Endothelial cell (in vitro differentiated cells): ENCODE data around the gene FARP2. TPM values are rescaled to one million over a fixed set of nuclear protein-coding genes. Genes with fewer than 3 reads are reported as not detected.

Source experiments
- DNase-seq: peaks from one replicate; pipeline ENCODE4 v3.0.0; 2021; ENCODE audit warnings: low spot score
- H3K27ac Mint-ChIP-seq: one replicate; pipeline ENCODE4 v1.8.0; 2021; ENCODE audit warnings: mixed read lengths, inconsistent platforms; ENCODE audit not compliant: unreplicated experiment
- H3K27me3 Mint-ChIP-seq: one replicate; pipeline ENCODE4 v1.8.0; 2021; ENCODE audit warnings: mild to moderate bottlenecking, moderate library complexity, mixed read lengths, inconsistent platforms; ENCODE audit not compliant: unreplicated experiment
- H3K36me3 Mint-ChIP-seq: one replicate; pipeline ENCODE4 v1.8.0; 2021; ENCODE audit warnings: mild to moderate bottlenecking, low read depth, mixed read lengths, inconsistent platforms; ENCODE audit not compliant: unreplicated experiment
- H3K4me1 Mint-ChIP-seq: one replicate; pipeline ENCODE4 v1.8.0; 2021; ENCODE audit warnings: mild to moderate bottlenecking, mixed read lengths, inconsistent platforms; ENCODE audit not compliant: unreplicated experiment
- H3K4me3 Mint-ChIP-seq: one replicate; pipeline ENCODE4 v1.8.0; 2021; ENCODE audit warnings: mild to moderate bottlenecking, mixed read lengths, inconsistent platforms; ENCODE audit not compliant: unreplicated experiment
- H3K9me3 Mint-ChIP-seq: one replicate; pipeline ENCODE4 v1.8.0; 2021; ENCODE audit warnings: mixed read lengths, inconsistent platforms; ENCODE audit not compliant: unreplicated experiment
- total RNA-seq: library from RNA; stranded (reverse); fragmentation: NEBNext Ultra II Directional; extraction: Animal tissue kit (Norgen Biotek cat#: 25700); gene quantifications from one replicate; pipeline ENCODE4 v1.2.1, GENCODE V29; 2021; ENCODE audit not compliant: unreplicated experiment
- TF ChIP-seq, protein P1 (sequence below): fragments of 200-600 bp; sonication (generic); IDR thresholded peaks from one replicate; pipeline ENCODE4 v1.5.0; 2021; ENCODE audit warnings: antibody characterized with exemption; ENCODE audit not compliant: unreplicated experiment

FARP2 gene
- total RNA-seq, 1 donor from 2014 or later = 19.1 TPM

DNA sequence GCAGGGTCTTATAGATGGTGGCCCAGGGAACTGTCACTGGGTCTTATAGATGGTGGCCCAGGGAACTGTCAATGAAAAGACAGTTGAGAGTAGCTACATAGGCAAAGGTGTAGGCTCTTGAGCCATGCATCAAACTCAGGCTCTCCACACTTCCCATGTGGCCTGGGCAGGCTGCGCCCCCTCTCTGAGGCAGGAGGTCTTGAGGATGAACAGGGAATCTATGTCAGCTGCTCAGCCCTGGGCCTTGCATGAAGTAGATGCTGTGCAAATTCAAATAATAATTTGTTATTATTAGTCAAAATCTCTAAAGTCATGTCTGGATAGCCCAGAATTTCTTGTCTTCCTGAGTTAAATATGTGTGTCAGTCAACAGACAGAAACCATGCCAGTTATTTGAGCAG is 125.6 kb downstream of the FARP2 start:
- peaks cover 8% of the 10 kb centered on the region for H3K27me3 Mint-ChIP-seq
- no peak overlapping the region for H3K27ac Mint-ChIP-seq
- H3K9me3 Mint-ChIP-seq = no peaks in the 10 kb centered on the region
- H3K4me3 Mint-ChIP-seq = no peak overlapping the region
- H3K4me1 Mint-ChIP-seq = no peaks in the 10 kb centered on the region
- no peak for DNase-seq
- TF ChIP-seq, protein P1, sequence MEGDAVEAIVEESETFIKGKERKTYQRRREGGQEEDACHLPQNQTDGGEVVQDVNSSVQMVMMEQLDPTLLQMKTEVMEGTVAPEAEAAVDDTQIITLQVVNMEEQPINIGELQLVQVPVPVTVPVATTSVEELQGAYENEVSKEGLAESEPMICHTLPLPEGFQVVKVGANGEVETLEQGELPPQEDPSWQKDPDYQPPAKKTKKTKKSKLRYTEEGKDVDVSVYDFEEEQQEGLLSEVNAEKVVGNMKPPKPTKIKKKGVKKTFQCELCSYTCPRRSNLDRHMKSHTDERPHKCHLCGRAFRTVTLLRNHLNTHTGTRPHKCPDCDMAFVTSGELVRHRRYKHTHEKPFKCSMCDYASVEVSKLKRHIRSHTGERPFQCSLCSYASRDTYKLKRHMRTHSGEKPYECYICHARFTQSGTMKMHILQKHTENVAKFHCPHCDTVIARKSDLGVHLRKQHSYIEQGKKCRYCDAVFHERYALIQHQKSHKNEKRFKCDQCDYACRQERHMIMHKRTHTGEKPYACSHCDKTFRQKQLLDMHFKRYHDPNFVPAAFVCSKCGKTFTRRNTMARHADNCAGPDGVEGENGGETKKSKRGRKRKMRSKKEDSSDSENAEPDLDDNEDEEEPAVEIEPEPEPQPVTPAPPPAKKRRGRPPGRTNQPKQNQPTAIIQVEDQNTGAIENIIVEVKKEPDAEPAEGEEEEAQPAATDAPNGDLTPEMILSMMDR = no peak
- H3K36me3 Mint-ChIP-seq = peaks cover 3% of the 10 kb centered on the region

DNA sequence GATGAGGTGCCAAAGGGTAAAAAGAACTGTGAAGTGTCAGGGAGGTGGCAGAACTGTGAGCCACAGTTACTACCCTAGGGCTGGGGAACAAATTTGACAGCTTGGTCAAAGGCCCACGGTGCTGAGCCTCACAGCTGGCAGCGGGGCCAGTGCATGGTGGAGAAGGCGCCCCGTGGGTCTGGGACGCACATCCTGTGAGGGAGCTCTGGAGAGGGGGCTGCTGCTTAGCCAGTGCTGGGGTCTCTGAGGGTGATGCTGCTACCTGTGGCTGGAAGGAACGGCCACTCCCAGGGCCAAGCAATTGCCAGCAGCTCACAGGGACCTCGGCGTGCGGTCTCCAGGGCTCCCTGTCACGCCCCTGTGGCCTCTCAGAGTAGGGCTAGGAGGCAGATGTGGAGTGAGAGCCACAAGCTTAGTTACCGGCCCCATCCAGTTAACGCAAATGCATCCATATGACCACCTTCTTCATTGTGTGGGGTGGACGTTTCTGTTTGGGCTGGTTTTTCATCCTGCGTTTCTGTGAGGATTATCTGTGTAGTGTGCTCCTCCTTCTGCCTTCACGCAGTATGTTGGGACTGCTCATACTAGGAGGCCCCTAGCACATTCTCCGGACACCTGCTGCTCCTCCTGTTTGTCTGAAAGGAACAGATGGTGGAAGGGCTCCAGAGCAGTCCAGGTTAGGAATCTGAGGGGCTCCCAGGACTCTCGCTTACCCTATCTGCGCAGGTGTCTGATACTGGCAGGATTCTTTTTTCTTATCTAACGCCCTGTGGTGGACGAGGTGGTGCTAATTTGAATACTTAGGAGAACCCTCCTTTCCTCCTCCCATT is 126.3 kb downstream of the FARP2 start:
- Mint-ChIP-seq H3K9me3 (no peaks in the 10 kb centered on the region), H3K4me3 (no peak overlapping the region), H3K4me1 (no peaks in the 10 kb centered on the region), H3K27ac (no peak overlapping the region), H3K27me3 (peaks cover 8% of the 10 kb centered on the region), H3K36me3 (peaks cover 3% of the 10 kb centered on the region)
- TF ChIP-seq, protein P1 = no peak
- no peak for DNase-seq

DNA sequence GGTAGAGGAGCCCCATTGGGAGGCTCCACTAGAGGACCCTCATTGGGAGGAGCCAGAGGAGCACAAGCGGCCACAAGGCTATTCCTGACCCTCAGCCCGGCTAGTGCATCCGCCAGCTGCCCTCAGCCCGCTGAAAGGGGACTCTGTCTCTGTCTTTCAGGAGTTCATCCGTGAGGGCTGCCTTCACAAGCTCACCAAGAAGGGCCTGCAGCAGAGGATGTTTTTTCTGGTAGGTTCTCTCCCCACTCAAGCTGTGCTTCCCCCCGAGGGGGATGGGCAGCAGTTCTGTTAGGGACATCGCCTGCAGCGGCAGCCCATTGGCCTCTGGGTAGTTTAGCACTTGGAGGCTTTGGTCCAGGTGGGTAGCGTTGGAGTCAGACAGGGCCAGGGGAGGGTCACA is 127.2 kb downstream of the FARP2 start:
- TF ChIP-seq, protein P1 = no peak
- DNase-seq = no peak
- Mint-ChIP-seq H3K36me3 (peaks cover 3% of the 10 kb centered on the region), H3K9me3 (no peaks in the 10 kb centered on the region), H3K4me3 (no peak overlapping the region), H3K27ac (no peak overlapping the region), H3K4me1 (no peaks in the 10 kb centered on the region), H3K27me3 (peaks cover 8% of the 10 kb centered on the region)

DNA sequence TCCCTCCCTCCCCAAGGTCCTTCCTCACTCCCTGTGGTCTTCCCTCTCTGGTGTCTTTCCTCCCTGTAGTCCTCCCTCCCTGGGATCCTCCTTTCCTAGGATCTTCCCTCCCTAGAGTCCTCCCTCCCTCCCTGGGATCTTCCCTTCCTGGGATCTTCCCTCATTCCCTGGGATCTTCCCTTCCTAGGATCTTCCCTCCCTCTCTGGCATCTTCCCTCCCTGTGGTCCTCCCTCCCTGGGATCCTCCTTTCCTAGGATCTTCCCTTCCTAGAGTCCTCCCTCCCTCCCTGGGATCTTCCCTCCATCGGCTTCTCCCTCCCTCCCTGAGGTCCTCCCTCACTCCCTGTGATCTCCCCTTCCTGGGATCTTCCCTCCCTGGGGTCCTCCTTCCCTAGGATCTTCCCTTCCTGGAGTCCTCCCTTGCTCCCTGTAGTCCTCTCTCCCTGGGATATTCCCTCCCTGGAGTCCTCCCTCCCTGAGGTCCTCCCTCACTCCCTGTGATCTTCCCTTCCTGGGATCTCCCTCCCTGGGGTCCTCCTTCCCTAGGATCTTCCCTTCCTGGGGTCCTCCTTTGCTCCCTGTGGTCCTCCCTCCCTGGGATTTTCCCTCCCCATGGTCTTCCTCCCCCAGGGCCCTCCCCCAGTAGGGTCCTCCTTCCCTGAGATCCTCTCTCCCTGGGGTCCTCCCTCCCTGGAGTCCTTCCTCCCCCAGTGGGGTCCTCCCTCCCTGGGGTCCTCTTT is 129.3 kb downstream of the FARP2 start:
- peaks cover 10% of the 10 kb centered on the region for H3K27me3 Mint-ChIP-seq
- H3K4me1 Mint-ChIP-seq = no peaks in the 10 kb centered on the region
- DNase-seq = no peak
- H3K9me3 Mint-ChIP-seq = no peaks in the 10 kb centered on the region
- H3K4me3 Mint-ChIP-seq = no peak overlapping the region
- no peaks in the 10 kb centered on the region for H3K36me3 Mint-ChIP-seq
- no peak overlapping the region for H3K27ac Mint-ChIP-seq
- TF ChIP-seq, protein P1 = no peak

DNA sequence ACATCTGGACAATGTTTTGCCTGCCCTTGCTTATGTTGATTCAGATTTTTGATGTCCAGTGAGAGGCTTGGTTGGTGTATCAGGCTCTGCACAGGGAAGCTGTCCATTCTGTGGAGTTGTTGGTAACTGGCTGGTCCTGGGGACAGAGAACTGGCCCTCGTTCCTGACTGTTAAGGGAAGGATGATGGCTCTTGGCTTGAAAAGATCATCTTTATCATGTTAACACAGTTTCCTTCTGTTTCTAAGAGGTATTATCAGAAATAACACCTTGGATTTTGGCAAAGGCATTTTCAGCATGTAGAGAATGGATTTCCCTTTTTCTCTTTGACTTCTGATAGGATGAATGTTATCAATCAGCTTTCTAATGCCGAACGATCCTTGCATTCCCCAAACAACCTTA is 133.0 kb downstream of the FARP2 start:
- TF ChIP-seq, protein P1 = no peak
- H3K4me3 Mint-ChIP-seq = no peak overlapping the region
- DNase-seq = no peak
- H3K36me3 Mint-ChIP-seq = peaks cover 8% of the 10 kb centered on the region
- no peaks in the 10 kb centered on the region for H3K9me3 Mint-ChIP-seq
- H3K27ac Mint-ChIP-seq = no peak overlapping the region
- peaks cover 14% of the 10 kb centered on the region for H3K27me3 Mint-ChIP-seq
- no peaks in the 10 kb centered on the region for H3K4me1 Mint-ChIP-seq
